Ishikawa (cell line): ENCODE results near the gene SCN9A.

Source experiments
- CEBPB ChIP-seq: IDR thresholded peaks from 2 replicates; pipeline ENCODE4 v1.6.1; 2012
- CREB1 ChIP-seq: IDR thresholded peaks from 2 replicates; pipeline ENCODE4 v1.6.1; 2012; ENCODE audit warnings: low read depth
- EGR1 ChIP-seq: IDR thresholded peaks from 2 replicates; pipeline ENCODE4 v1.6.1; 2012
- EP300 ChIP-seq: IDR thresholded peaks from 2 replicates; pipeline ENCODE4 v1.6.1; 2012; ENCODE audit warnings: borderline replicate concordance
- FOXM1 ChIP-seq: IDR thresholded peaks from 2 replicates; pipeline ENCODE4 v1.6.1; 2012; ENCODE audit warnings: low read depth, borderline replicate concordance
- NFIC ChIP-seq: IDR thresholded peaks from 2 replicates; pipeline ENCODE4 v1.6.1; 2012
- RAD21 ChIP-seq: IDR thresholded peaks from 2 replicates; pipeline ENCODE4 v1.6.1; 2012; ENCODE audit warnings: low read depth
- TAF1 ChIP-seq: IDR thresholded peaks from 2 replicates; pipeline ENCODE4 v1.6.1; 2012; ENCODE audit warnings: low read depth, mild to moderate bottlenecking
- TCF12 ChIP-seq: IDR thresholded peaks from 2 replicates; pipeline ENCODE4 v1.6.1; 2012; ENCODE audit warnings: low read depth
- TEAD4 ChIP-seq: IDR thresholded peaks from 2 replicates; pipeline ENCODE4 v1.6.1; 2012
- USF1 ChIP-seq: IDR thresholded peaks from 2 replicates; pipeline ENCODE4 v1.6.1; 2012
- YY1 ChIP-seq: IDR thresholded peaks from 2 replicates; pipeline ENCODE4 v1.6.1; 2012; ENCODE audit warnings: low read depth
- ZBTB7A ChIP-seq: IDR thresholded peaks from 2 replicates; pipeline ENCODE4 v1.6.1; 2012; ENCODE audit warnings: low read depth
- TF ChIP-seq, protein P1 (sequence below): IDR thresholded peaks from 2 replicates; pipeline ENCODE4 v1.6.1; 2012; ENCODE audit warnings: low read depth, mild to moderate bottlenecking
- TF ChIP-seq, protein P2 (sequence below): IDR thresholded peaks from 2 replicates; pipeline ENCODE4 v1.6.1; 2012

Gene SCN9A

DNA sequence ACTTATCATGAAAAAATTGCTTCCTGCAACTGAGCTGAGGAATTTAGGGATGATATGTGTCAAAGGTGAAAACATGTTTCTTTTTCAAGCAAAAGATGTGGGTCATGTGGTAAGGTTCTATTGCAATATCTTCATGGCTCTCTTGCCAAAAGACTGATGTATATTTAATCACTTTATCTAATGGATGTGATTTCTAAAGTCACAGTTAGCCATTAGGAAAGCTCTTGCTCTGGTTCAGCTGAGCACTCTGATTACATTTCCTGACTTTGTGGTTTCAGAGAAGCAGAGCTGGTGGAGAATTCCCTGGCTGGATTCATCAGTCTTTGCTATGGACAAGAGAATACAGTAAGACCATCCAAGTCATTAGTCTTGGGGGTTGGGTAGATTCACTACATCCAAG is 24.4 kb downstream of the SCN9A start:
- TF ChIP-seq, protein P1, sequence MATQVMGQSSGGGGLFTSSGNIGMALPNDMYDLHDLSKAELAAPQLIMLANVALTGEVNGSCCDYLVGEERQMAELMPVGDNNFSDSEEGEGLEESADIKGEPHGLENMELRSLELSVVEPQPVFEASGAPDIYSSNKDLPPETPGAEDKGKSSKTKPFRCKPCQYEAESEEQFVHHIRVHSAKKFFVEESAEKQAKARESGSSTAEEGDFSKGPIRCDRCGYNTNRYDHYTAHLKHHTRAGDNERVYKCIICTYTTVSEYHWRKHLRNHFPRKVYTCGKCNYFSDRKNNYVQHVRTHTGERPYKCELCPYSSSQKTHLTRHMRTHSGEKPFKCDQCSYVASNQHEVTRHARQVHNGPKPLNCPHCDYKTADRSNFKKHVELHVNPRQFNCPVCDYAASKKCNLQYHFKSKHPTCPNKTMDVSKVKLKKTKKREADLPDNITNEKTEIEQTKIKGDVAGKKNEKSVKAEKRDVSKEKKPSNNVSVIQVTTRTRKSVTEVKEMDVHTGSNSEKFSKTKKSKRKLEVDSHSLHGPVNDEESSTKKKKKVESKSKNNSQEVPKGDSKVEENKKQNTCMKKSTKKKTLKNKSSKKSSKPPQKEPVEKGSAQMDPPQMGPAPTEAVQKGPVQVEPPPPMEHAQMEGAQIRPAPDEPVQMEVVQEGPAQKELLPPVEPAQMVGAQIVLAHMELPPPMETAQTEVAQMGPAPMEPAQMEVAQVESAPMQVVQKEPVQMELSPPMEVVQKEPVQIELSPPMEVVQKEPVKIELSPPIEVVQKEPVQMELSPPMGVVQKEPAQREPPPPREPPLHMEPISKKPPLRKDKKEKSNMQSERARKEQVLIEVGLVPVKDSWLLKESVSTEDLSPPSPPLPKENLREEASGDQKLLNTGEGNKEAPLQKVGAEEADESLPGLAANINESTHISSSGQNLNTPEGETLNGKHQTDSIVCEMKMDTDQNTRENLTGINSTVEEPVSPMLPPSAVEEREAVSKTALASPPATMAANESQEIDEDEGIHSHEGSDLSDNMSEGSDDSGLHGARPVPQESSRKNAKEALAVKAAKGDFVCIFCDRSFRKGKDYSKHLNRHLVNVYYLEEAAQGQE, result no peak
- TF ChIP-seq TAF1, result no peak
- TF ChIP-seq EP300, result no peak
- no peak for TF ChIP-seq EGR1
- TF ChIP-seq ZBTB7A, result no peak
- no peak for TF ChIP-seq YY1
- TF ChIP-seq TCF12, result no peak
- no peak for TF ChIP-seq USF1
- TF ChIP-seq TEAD4, result no peak
- no peak for TF ChIP-seq FOXM1
- TF ChIP-seq, protein P2, sequence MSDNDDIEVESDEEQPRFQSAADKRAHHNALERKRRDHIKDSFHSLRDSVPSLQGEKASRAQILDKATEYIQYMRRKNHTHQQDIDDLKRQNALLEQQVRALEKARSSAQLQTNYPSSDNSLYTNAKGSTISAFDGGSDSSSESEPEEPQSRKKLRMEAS, result no peak
- TF ChIP-seq CREB1, result no peak
- no peak for TF ChIP-seq RAD21
- no peak for TF ChIP-seq NFIC
- TF ChIP-seq CEBPB, result no peak

- TF ChIP-seq FOXM1 (no peak), RAD21 (no peak), CREB1 (no peak), ZBTB7A (no peak), USF1 (no peak), CEBPB (no peak), TAF1 (no peak), EP300 (no peak), TEAD4 (no peak), TCF12 (no peak), YY1 (no peak), NFIC (no peak), EGR1 (no peak)
- TF ChIP-seq, protein P2, result no peak
- TF ChIP-seq, protein P1, result no peak
Observed at GRCh38 chr2:166350525-166350924, 25.2 kb downstream of the SCN9A start.

- TF ChIP-seq NFIC (no peak), CEBPB (no peak), CREB1 (no peak), FOXM1 (no peak), EGR1 (no peak), RAD21 (no peak)
Observed at GRCh38 chr2:166344286-166345113, 31.2 kb downstream of the SCN9A start.

GRCh38 chr2:166343467-166343866 is 32.3 kb downstream of the SCN9A start:
- TF ChIP-seq NFIC, result no peak
- no peak for TF ChIP-seq CEBPB
- TF ChIP-seq, protein P1, result no peak
- no peak for TF ChIP-seq TAF1
- no peak for TF ChIP-seq TCF12
- TF ChIP-seq CREB1, result no peak
- TF ChIP-seq EP300, result no peak
- no peak for TF ChIP-seq FOXM1
- TF ChIP-seq YY1, result no peak
- TF ChIP-seq RAD21, result no peak
- no peak for TF ChIP-seq USF1
